GM23338 (cell line): ENCODE data around the gene PNKP.

Source experiments
- CTCF ChIP-seq, 2 experiments: fragments of 200-600 bp in 1 of 2; sonication (generic) in 1 of 2; conservative IDR thresholded peaks; 2 replicates each; pipeline versions ENCODE4 v1.5.1 to v1.6.1; 2016 to 2017; ENCODE audit warnings: antibody characterized with exemption in 2 of 2, low read depth in 2 of 2, mild to moderate bottlenecking in 2 of 2, moderate library complexity in 1 of 2
- EZH2 ChIP-seq: fragments of 200-600 bp; sonication (generic); IDR thresholded peaks from one replicate; pipeline ENCODE4 v1.8.0; 2017; ENCODE audit warnings: antibody characterized with exemption, mild to moderate bottlenecking, low read depth; ENCODE audit not compliant: unreplicated experiment
- JUNB ChIP-seq: IDR thresholded peaks from one replicate; pipeline ENCODE4 v1.6.1; 2016; ENCODE audit warnings: antibody characterized with exemption; ENCODE audit not compliant: unreplicated experiment
- POLR2AphosphoS5 ChIP-seq: IDR thresholded peaks from 2 replicates; pipeline ENCODE4 v1.6.1; 2016; ENCODE audit warnings: antibody characterized with exemption, low read depth

- no peak for TF ChIP-seq CTCF (conservative IDR thresholded peaks at IDR 0.05; ENCODE audit: low read depth in 2 of 2)
- TF ChIP-seq EZH2, result no peak
- TF ChIP-seq POLR2AphosphoS5, result no peak
- TF ChIP-seq JUNB, result no peak
These were observed 54.9 kb downstream of the PNKP start for GRCh38 chr19:49812452-49812996.
